Activated CD8-positive, alpha-beta memory T cell treated with anti-CD3 and anti-CD28 coated beads, Interleukin-2, amount 10 ng/mL, durations not matched to agents 7 days and 5 days (primary cell): ENCODE measurements around the gene MAP3K14. TPM values are rescaled to one million over a fixed set of nuclear protein-coding genes. Genes with fewer than 3 reads are reported as not detected.

ENCODE experiments used
- ATAC-seq: fragments of 150-1000 bp; cut with Tn5 transposase; one replicate; pipeline ENCODE4 v1.10.0; 2021; ENCODE audit warnings: moderate library complexity
- CTCF ChIA-PET: fragments of 350-600 bp; sonication (Branson Sonifier 250); formaldehyde crosslinking; loops from one replicate; lab custom pipeline; 2021; ENCODE audit warnings: antibody characterized with exemption; lab: Charles Lee
- DNase-seq: peaks from one replicate; pipeline ENCODE4 v3.0.0-alpha.2; 2020
- H3K27ac Mint-ChIP-seq: one replicate; pipeline ENCODE4 v1.8.0; 2021; ENCODE audit warnings: mild to moderate bottlenecking, mixed read lengths
- H3K27me3 Mint-ChIP-seq: one replicate; pipeline ENCODE4 v1.8.0; 2021; ENCODE audit warnings: mixed read lengths
- H3K36me3 Mint-ChIP-seq: one replicate; pipeline ENCODE4 v1.8.0; 2021; ENCODE audit warnings: mild to moderate bottlenecking, mixed read lengths
- H3K4me1 Mint-ChIP-seq: one replicate; pipeline ENCODE4 v1.8.0; 2021; ENCODE audit warnings: mixed read lengths
- H3K4me3 Mint-ChIP-seq: one replicate; pipeline ENCODE4 v1.8.0; 2021; ENCODE audit warnings: mild to moderate bottlenecking, moderate library complexity, mixed read lengths
- H3K9me3 Mint-ChIP-seq: one replicate; pipeline ENCODE4 v1.8.0; 2022; ENCODE audit warnings: low read depth, mixed read lengths
- total RNA-seq, 2 experiments: library from RNA; stranded (reverse); gene quantifications; one replicate each; pipeline ENCODE4 v1.2.3, GENCODE V29; 2021

The MAP3K14 gene
- total RNA-seq, 2 experiments from 2014 or later: 39.3 to 43.0 TPM

DNA sequence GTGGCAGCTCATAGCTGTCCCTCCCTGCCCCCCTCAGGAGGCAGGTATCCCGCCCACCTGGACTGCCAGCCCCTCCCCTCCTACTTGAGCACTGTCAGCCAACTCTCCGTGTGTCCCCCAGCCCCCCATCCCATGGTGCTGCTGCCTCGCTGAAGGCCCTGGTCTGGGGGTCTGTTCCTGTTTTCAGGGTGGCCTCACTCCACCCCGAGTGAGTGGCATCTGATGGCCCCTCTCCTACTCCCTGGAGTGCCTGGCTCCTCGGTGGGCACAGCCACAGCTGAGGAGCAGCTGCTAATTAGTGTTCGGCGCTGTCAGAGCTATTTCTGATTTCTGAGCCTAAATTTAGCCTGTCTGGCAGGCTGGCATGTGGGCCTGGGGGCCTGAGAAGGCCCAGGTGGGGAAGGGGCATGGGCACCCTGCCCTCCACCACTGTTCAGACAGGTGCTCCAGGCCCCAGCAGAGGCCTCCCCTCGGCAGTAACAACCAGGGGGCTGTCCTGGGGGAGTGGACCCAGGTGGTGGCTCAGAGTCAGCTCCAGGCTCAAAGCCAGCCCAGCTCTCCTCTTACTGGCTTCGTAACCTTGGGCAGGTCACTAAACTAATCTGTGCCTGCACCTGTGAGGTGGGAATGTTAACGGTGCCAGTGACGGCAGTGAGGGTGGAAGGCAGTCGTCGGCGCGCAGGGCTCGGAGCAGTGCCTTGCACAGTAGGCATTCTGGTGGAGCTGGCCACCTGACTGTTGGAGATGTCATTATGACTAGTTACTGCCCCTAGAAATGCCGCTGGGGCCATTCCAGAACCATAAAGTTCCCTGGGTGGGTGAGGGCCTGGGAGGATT lies 88.7 kb downstream of the MAP3K14 start:
- Mint-ChIP-seq H3K27ac (peak overlapping the region; percentile 100), H3K4me3 (peak overlapping the region; percentile 93), H3K27me3 (no peaks in the 10 kb centered on the region), H3K9me3 (no peaks in the 10 kb centered on the region), H3K36me3 (peaks cover 45% of the 10 kb centered on the region), H3K4me1 (peaks cover 70% of the 10 kb centered on the region)
- CTCF ChIA-PET: interaction anchor here (0.9 to 16.1 kb wide), 9 partner anchors 5 to 93 kb away, joined by 3 to 386 read pairs (median 10); partner anchors contain the start of genes ACBD4, FMNL1, HEXIM1 and HEXIM2
- DNase-seq: peak; percentile 57
- ATAC-seq: no peak

DNA sequence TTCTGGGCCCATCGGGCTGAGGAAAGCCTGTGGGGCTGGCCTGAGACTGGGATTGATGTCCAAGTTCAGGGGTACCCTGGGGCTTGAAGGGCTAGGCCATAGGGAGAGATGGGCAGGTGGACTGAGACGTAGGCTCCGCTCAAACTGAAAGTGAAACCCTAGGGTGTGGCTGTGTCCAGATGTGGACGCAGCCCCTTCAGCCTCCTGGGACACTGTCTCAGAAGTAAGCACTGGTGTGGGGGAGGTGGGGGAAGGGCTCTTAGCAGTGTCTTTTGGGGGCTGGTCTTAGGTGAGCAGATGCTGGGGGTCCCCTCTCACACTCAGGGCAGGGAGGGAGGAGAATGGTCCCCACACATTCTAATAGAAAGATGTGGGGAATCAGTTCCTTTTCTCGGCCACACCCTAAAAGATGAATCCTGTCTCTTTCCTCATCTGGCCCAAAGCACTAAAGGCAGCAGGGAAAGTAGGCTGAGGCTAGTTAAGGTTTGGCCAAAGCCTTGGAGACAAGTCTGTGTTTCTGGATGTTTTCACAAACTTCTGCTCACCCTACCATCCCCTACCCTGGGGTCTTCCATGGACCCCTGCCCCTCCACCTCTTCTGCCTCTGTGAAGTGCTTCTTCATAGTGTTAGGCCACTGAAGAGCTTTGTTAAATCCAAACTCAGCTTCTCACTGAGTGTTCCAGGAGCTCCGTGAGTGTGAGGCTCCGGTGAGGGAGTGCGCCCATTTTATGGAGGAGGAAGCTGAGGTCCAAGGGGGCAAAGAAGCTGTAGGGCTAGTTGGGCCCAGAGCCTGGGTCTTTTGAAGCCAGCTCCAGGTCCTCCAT lies 89.5 kb downstream of the MAP3K14 start:
- ATAC-seq: no peak
- peak; percentile 67 for DNase-seq
- Mint-ChIP-seq H3K4me3 (peak overlapping the region; percentile 93), H3K27ac (peak overlapping the region; percentile 100), H3K36me3 (peaks cover 47% of the 10 kb centered on the region), H3K27me3 (no peaks in the 10 kb centered on the region), H3K4me1 (peaks cover 64% of the 10 kb centered on the region), H3K9me3 (no peaks in the 10 kb centered on the region)
- CTCF ChIA-PET: interaction anchor here (0.9 to 16.1 kb wide), 11 partner anchors 4 to 158 kb away, joined by 3 to 386 read pairs (median 18); partner anchors contain the start of genes ACBD4, FMNL1, HEXIM1 and MAP3K14

DNA sequence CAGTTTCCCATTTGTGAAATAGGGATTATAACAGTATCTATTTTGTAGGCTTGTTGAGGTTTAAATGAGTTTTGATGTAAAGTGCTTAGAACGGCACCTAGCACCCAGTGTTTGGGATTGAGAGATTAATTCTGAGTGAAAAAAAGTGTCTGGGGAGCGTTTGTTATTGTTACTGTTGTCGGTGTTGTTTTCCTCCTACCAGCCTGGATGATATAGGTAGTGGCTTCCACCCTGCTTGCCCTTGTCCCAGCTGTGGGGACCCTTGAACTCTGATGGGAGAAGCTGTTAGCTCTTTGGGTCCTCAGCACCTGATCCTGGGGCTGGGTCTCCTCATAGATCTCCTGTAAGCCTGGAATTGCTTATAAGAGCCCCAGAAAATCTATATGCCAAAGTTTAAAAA lies 90.2 kb downstream of the MAP3K14 start:
- ATAC-seq (no peak), DNase-seq (no peak)
- CTCF ChIA-PET: interaction anchor here (1.0 to 12.6 kb wide), 13 partner anchors 9 to 183 kb away, joined by 3 to 386 read pairs (median 13); partner anchors contain the start of genes ACBD4, HEXIM1 and MAP3K14
- H3K4me3 Mint-ChIP-seq: peak overlapping the region; percentile 93
- H3K36me3 Mint-ChIP-seq: peaks cover 42% of the 10 kb centered on the region
- H3K4me1 Mint-ChIP-seq: peaks cover 57% of the 10 kb centered on the region
- no peaks in the 10 kb centered on the region for H3K9me3 Mint-ChIP-seq
- peak overlapping the region; percentile 100 for H3K27ac Mint-ChIP-seq
- H3K27me3 Mint-ChIP-seq: no peaks in the 10 kb centered on the region

DNA sequence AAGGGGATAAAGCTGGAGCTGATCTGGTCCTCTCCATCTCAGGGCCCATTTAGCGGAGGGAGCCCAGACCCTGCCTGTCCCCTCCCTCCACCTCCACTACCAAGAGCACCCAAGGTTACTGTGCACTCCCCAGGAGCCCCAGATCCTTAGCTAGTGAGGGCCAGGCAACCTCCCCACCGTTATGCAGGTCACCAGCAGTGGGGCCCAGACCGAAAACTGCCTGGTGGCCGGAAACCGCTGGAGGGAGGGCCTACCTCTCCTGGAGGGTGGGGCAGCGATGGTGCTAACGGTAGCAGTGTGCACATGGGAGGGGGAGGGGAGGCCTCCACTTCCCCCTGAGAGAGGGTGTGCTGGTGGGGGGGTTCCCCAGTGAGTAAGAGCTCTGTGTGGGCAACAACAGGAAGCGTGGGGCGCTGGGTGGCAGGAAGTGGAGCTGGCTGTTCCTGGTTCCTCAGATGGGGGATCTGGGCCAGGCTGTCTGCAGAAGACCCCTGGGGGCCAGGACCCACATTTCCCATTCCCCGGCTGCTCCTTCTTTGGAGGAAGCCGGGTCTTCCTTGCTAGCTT lies 90.8 kb downstream of the MAP3K14 start:
- Mint-ChIP-seq H3K27ac (peak overlapping the region; percentile 100), H3K36me3 (peaks cover 42% of the 10 kb centered on the region), H3K4me3 (peak overlapping the region; percentile 93), H3K27me3 (no peaks in the 10 kb centered on the region), H3K9me3 (no peaks in the 10 kb centered on the region), H3K4me1 (peaks cover 52% of the 10 kb centered on the region)
- DNase-seq (peak; percentile 99), ATAC-seq (peak; percentile 62)
- CTCF ChIA-PET: interaction anchor here (0.6 to 12.6 kb wide), 14 partner anchors 9 to 183 kb away, joined by 3 to 386 read pairs (median 12); partner anchors contain the start of genes ACBD4, HEXIM1 and MAP3K14

DNA sequence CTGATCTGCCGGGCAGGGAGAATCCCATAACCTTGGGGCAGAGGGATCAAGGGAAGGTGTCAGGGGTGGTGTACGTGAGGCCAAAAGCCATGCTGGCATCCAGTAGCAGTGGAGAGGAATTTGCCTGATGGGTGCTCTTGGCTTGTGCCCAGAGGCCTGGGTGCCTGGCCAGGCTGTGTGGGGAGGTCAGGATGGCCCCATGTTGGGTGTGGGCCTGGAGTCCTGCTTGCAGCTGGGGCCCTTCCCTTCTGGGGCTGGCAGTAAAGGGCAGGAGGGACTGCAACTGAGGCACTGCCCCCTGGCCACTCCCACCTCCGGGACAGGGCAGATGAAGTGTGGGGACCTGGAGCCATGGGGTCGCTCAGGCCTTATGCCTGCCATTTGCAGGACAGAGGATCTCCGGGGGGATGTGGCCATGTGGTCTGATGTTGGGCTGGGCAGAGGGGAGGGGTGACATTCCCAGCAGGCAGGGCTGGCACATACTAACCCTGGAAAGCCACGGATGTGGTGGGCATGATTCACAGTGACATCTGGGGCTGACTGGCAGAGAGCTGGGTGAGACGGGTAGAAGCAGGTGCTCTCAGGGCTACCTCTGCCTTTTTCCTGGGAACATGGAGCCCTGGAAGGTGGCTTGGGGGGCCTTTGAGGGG lies 91.6 kb downstream of the MAP3K14 start:
- H3K36me3 Mint-ChIP-seq: peaks cover 47% of the 10 kb centered on the region
- ATAC-seq (no peak), DNase-seq (peak; percentile 72)
- H3K27me3 Mint-ChIP-seq: no peaks in the 10 kb centered on the region
- peak overlapping the region; percentile 93 for H3K4me3 Mint-ChIP-seq
- H3K9me3 Mint-ChIP-seq: no peaks in the 10 kb centered on the region
- peak overlapping the region; percentile 100 for H3K27ac Mint-ChIP-seq
- CTCF ChIA-PET: interaction anchor here (0.6 to 12.6 kb wide), 14 partner anchors 10 to 454 kb away, joined by 3 to 386 read pairs (median 12); partner anchors contain the start of genes ACBD4, HEXIM1 and MAP3K14
- peaks cover 49% of the 10 kb centered on the region for H3K4me1 Mint-ChIP-seq

DNA sequence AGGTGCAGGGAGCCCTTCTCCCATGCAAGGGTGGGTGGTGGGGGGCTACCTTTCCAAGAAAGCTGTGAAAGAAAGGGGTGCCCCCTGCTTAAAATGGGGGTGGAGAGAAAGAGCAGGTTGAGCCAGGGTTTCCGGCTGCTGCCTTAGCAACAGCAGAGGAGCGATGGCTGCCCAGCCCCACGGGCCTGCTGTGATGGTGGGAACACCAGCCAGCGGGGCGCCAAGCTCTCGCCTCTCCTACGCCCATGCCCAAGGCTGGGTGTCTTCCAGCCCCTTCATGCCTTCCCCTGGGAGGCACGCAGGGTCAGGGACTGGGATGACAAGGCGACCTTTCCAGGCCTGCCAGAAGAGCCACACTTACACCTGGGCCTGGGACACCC lies 92.2 kb downstream of the MAP3K14 start:
- CTCF ChIA-PET: interaction anchor here (0.6 to 12.6 kb wide), 9 partner anchors 10 to 454 kb away, joined by 3 to 386 read pairs (median 16); partner anchors contain the start of genes ACBD4 and HEXIM1

DNA sequence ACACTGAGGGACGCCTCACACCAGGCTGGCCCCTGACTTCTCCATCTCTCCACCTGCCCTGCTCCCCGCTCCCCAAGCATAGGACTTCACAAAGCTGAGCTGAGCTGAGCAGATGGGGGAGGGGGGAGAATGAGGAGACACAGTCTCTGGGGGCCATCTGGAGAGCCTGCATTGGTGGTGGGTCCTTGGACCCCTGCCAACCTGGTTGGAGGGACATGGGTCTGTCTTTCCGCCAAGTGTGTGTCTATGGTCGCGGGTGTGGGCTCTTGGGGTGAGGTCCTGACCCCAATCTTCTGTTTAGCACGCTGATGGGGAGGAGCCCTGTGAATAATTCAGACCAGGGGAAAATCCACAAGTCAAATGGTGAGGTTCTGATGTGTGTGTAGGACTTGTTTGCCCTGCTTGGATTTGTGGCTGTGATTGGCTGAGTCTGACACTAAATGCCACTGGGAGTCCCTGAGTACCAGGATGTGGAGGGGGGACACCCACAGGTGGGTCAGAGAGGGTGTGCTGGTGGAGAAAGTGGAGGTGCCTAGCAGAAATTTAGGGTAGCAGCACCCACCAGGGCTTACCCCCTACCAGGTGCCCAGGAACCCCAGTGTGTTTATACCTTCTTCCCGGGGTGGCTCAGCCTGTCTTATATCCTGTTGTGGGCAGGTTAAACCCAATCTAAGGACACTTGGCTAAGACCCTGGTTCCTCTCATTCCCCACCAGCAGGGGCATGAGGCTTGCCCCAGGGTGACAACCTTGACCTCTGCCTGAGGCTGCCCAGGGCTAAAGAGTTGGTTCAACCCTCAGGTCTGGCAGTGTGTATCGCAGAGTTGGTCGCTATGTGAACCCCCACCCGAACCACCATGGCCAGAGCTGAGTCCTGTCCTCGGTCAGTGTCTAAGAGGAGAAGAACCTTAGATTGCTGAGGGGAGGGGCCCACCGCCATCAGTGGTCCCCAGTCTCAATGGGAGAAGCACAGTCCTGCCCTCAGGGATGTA lies 93.0 kb downstream of the MAP3K14 start:
- Mint-ChIP-seq H3K27ac (peak overlapping the region; percentile 100), H3K4me1 (peaks cover 49% of the 10 kb centered on the region), H3K36me3 (peaks cover 57% of the 10 kb centered on the region), H3K9me3 (no peaks in the 10 kb centered on the region), H3K27me3 (no peaks in the 10 kb centered on the region), H3K4me3 (peak overlapping the region; percentile 93)
- CTCF ChIA-PET: interaction anchor here (0.6 to 12.6 kb wide), 11 partner anchors 11 to 161 kb away, joined by 3 to 386 read pairs (median 17); partner anchors contain the start of genes ACBD4 and HEXIM1
- peak; percentile 77 for DNase-seq
- ATAC-seq: peak; percentile 2

More for the DNA sequence above, 92.2 kb downstream of the MAP3K14 start:
- Mint-ChIP-seq H3K27me3 (no peaks in the 10 kb centered on the region), H3K9me3 (no peaks in the 10 kb centered on the region), H3K27ac (peak overlapping the region; percentile 100), H3K36me3 (peaks cover 53% of the 10 kb centered on the region), H3K4me3 (peak overlapping the region; percentile 93), H3K4me1 (peaks cover 49% of the 10 kb centered on the region)
- DNase-seq (peak; percentile 71), ATAC-seq (no peak)

DNA sequence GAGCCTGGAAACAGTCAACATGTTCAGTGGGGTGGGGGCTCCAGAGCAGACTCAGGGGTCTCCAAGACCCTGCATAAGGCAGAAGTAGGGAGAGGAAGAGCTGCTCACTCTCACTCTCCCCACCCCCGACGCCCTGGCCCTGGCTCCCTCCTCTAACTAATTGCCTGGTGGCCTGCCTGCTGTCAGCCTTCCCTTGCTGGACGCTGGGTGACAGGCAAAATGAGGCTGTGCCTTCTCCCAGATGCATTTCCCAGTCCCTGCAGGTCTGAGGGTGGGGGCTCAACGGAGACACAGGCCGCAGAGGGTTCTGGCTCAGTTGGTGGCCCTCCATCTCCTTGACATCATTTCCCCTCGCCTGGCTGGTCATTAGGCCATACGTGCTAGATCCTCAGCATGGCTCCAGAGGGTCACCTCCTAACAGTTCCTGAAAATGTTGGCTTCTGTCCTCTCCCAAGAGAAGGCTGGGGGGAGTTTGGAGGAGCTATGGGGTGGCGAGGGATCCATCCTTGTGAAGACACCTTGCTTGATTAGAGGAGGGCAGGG lies 93.8 kb downstream of the MAP3K14 start:
- H3K36me3 Mint-ChIP-seq: peaks cover 57% of the 10 kb centered on the region
- CTCF ChIA-PET: interaction anchor here (0.6 to 12.6 kb wide), 8 partner anchors 12 to 88 kb away, joined by 3 to 386 read pairs (median 10); partner anchors contain the start of genes ACBD4 and HEXIM1

DNA sequence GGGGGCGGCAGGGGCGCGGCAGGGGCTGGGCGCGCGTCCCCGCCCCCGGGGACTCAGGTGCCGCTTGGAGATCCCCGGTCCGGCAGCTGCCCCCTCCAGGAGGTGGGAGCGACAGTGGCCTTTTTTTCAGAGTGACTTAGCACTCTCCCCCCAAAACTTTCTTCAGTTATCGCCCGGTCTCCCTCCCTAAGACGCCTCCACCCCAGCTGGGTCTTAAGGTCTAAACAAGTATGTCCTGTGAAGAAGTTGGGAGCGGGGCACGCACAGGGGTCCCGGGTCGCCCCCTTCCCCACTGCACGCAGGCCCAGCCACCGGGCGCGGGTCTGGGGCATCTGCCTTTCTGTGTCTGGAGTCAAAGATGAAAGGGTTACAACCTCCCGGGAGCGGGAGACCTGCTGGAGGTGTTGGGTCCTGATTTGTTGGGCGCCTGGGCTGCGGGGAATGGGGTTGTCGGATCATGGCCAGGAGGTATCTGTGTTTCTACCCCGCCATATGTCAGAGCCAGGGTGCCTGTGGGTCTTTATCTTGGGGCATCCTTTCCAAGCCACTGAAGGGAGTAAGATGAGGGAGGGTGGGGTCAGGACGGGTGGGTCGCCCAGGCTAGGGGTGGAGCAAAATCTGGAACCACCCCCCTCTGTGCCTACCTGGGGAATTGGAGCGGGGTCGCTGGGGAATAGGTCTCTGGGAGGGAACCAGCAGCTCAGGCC lies 94.4 kb downstream of the MAP3K14 start:
- Mint-ChIP-seq H3K9me3 (no peaks in the 10 kb centered on the region), H3K36me3 (peaks cover 57% of the 10 kb centered on the region), H3K27ac (peak overlapping the region; percentile 100), H3K4me3 (peak overlapping the region; percentile 93), H3K4me1 (peaks cover 39% of the 10 kb centered on the region), H3K27me3 (no peaks in the 10 kb centered on the region)
- CTCF ChIA-PET: interaction anchor here (0.6 to 12.6 kb wide), 11 partner anchors 13 to 163 kb away, joined by 3 to 386 read pairs (median 17); partner anchors contain the start of genes ACBD4 and HEXIM1
- ATAC-seq (peak; percentile 8), DNase-seq (peak; percentile 74)

More for the DNA sequence above, 93.8 kb downstream of the MAP3K14 start:
- no peak for DNase-seq
- H3K27me3 Mint-ChIP-seq: no peaks in the 10 kb centered on the region
- H3K4me3 Mint-ChIP-seq: peak overlapping the region; percentile 93
- ATAC-seq: no peak
- no peaks in the 10 kb centered on the region for H3K9me3 Mint-ChIP-seq
- H3K4me1 Mint-ChIP-seq: peaks cover 44% of the 10 kb centered on the region
- peak overlapping the region; percentile 100 for H3K27ac Mint-ChIP-seq

DNA sequence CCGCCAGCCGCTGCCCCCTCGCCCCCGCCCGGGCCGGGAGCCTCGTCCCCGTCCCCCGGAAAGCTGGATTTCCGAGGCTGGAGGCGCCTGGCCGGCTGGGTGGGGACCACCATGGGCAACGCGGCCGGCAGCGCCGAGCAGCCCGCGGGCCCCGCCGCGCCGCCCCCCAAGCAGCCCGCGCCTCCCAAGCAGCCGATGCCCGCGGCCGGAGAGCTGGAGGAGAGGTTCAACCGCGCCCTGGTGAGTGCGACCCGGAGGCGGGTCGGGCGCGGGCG lies 94.9 kb downstream of the MAP3K14 start:
- Mint-ChIP-seq H3K4me3 (peak overlapping the region; percentile 93), H3K27me3 (no peaks in the 10 kb centered on the region), H3K36me3 (peaks cover 55% of the 10 kb centered on the region), H3K27ac (no peak overlapping the region), H3K4me1 (peaks cover 39% of the 10 kb centered on the region), H3K9me3 (no peaks in the 10 kb centered on the region)
- ATAC-seq (no peak), DNase-seq (no peak)
- CTCF ChIA-PET: interaction anchor here (0.9 to 12.6 kb wide), 9 partner anchors 13 to 164 kb away, joined by 3 to 386 read pairs (median 19); partner anchors contain the start of genes ACBD4, HEXIM1 and MAP3K14
